ENCODE data around the gene SPTB. TPM values are rescaled to one million over a fixed set of nuclear protein-coding genes. Genes with fewer than 3 reads are reported as not detected.

Gene SPTB
- total RNA-seq, 1 experiment from 2014 or later = 2.3 TPM

GRCh38 chr14:64766430-64767151, 113.1 kb downstream of the SPTB start:
- WGBS (ENCODE audit: extremely low coverage, insufficient read length, low lambda C conversion rate) = no CpG with 5 or more reads among the region's 25 CpGs
- H3K4me1 ChIP-seq (ENCODE audit: insufficient read depth, low read length) = no peaks in the 10 kb centered on the region
- H2BK12ac ChIP-seq (ENCODE audit: insufficient read length, low read depth, low read length) = no peak overlapping the region
- H2AFZ ChIP-seq (ENCODE audit: low read length) = no peak overlapping the region
- TF ChIP-seq CTCF (conservative IDR thresholded peaks at IDR 0.05) = peak; percentile 48
- DNase-seq = peak; percentile 81
- no peaks in the 10 kb centered on the region for H4K20me1 ChIP-seq (ENCODE audit: control insufficient read depth, insufficient read depth, insufficient read length)
- H2BK20ac ChIP-seq (ENCODE audit: low read depth, low read length, poor library complexity, severe bottlenecking) = no peak overlapping the region
- no peaks in the 10 kb centered on the region for H3K79me1 ChIP-seq (ENCODE audit: insufficient read depth, low read depth, low read length, poor library complexity, severe bottlenecking)
- peak overlapping the region in 1 of 3 experiments; percentile 29; a peak in 1 of 7 replicates for H3K27ac Mint-ChIP-seq
- H3K23ac ChIP-seq (ENCODE audit: insufficient read length, low read depth, low read length) = no peak overlapping the region
- no peak overlapping the region for H4K5ac ChIP-seq (ENCODE audit: insufficient read length, low read depth, low read length)
- H3K9me3 ChIP-seq (ENCODE audit: control insufficient read depth, low read depth, low read length) = no peaks in the 10 kb centered on the region
- H3K79me2 ChIP-seq (ENCODE audit: insufficient read depth, low read length) = no peaks in the 10 kb centered on the region
- no peak overlapping the region; a peak in 1 of 5 replicates for H3K4me3 Mint-ChIP-seq
- H3K36me3 Mint-ChIP-seq (ENCODE audit: insufficient read depth in 1 of 3, low read depth in 3 of 3) = no peaks in the 10 kb centered on the region; a peak in 1 of 7 replicates
- H3K27me3 Mint-ChIP-seq (ENCODE audit: low read depth) = peaks cover 17% of the 10 kb centered on the region
- H3K23me2 ChIP-seq (ENCODE audit: insufficient read length, low read depth, low read length, poor library complexity, severe bottlenecking) = peaks cover 4% of the 10 kb centered on the region
- H2AK5ac ChIP-seq (ENCODE audit: insufficient read length, low read length) = no peak overlapping the region
- no peak overlapping the region for H3K27ac ChIP-seq (ENCODE audit: insufficient read length, low read depth, low read length)
- peaks cover 40 to 52% of the 10 kb centered on the region in 2 experiments for H3K4me1 Mint-ChIP-seq
- H2BK15ac ChIP-seq (ENCODE audit: low read depth, low read length) = no peak overlapping the region
- H3K9ac ChIP-seq (ENCODE audit: extremely low read depth, insufficient read length, low read length) = no peak overlapping the region
- no peak overlapping the region for H3K4ac ChIP-seq (ENCODE audit: low read depth, low read length)
- no peak overlapping the region for H3K4me2 ChIP-seq (ENCODE audit: insufficient read depth, insufficient read length, low read length)
- no peak overlapping the region for H3K56ac ChIP-seq (ENCODE audit: insufficient read length, low read depth, low read length)
- no peak overlapping the region for H3K14ac ChIP-seq (ENCODE audit: insufficient read depth, low read length)
- no peak overlapping the region for H2BK120ac ChIP-seq (ENCODE audit: low read depth, low read length, poor library complexity, severe bottlenecking)
- no peaks in the 10 kb centered on the region; a peak in 2 of 5 replicates for H3K9me3 Mint-ChIP-seq
- no peak overlapping the region for H3K18ac ChIP-seq (ENCODE audit: insufficient read length, low read depth, low read length)
- no peak overlapping the region for H2BK5ac ChIP-seq (ENCODE audit: insufficient read length, low read length)
- H4K91ac ChIP-seq (ENCODE audit: insufficient read length, low read depth, low read length) = no peak overlapping the region
- H3T11ph ChIP-seq (ENCODE audit: low read length) = no peak overlapping the region
- no peaks in the 10 kb centered on the region for H3K27me3 ChIP-seq (ENCODE audit: insufficient read depth, low read length)
- no peak overlapping the region for H4K8ac ChIP-seq (replicated peaks; ENCODE audit: insufficient read length, low read depth, low read length)
